Mammary epithelial cell (primary cell): ENCODE data around the gene QRSL1.

Experiments
- EZH2 ChIP-seq: IDR thresholded peaks from 2 replicates; pipeline ENCODE4 v1.6.1; 2012; ENCODE audit warnings: low read length, inconsistent platforms, borderline replicate concordance
- TF ChIP-seq, protein P1 (sequence below), 2 donors: IDR thresholded peaks in 1 of 2; conservative IDR thresholded peaks in 1 of 2; 2 replicates each; pipeline ENCODE4 v1.5.1; 2011 to 2012; ENCODE audit warnings: inconsistent platforms in 2 of 2, low read length in 2 of 2, mild to moderate bottlenecking in 2 of 2, control low read depth in 1 of 2, low read depth in 1 of 2; ENCODE audit not compliant: insufficient read depth in 1 of 2; ENCODE audit errors: extremely low read depth in 1 of 2

GRCh38 chr6:106614592-106615257, 14.7 kb upstream of the QRSL1 start:
- TF ChIP-seq, protein P1, sequence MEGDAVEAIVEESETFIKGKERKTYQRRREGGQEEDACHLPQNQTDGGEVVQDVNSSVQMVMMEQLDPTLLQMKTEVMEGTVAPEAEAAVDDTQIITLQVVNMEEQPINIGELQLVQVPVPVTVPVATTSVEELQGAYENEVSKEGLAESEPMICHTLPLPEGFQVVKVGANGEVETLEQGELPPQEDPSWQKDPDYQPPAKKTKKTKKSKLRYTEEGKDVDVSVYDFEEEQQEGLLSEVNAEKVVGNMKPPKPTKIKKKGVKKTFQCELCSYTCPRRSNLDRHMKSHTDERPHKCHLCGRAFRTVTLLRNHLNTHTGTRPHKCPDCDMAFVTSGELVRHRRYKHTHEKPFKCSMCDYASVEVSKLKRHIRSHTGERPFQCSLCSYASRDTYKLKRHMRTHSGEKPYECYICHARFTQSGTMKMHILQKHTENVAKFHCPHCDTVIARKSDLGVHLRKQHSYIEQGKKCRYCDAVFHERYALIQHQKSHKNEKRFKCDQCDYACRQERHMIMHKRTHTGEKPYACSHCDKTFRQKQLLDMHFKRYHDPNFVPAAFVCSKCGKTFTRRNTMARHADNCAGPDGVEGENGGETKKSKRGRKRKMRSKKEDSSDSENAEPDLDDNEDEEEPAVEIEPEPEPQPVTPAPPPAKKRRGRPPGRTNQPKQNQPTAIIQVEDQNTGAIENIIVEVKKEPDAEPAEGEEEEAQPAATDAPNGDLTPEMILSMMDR (conservative IDR thresholded peaks at IDR 0.05 in 1 of 2, IDR thresholded peaks at IDR 0.05 in 1 of 2; ENCODE audit: extremely low read depth in 1 of 2, insufficient read depth in 1 of 2, low read depth in 1 of 2, low read length in 2 of 2) = no peak
- TF ChIP-seq EZH2 = no peak
